Astrocyte (in vitro differentiated cells and primary cell): ENCODE measurements around the gene PAX5.

Experiments used
- CTCF ChIP-seq: IDR thresholded peaks from 2 replicates; pipeline ENCODE4 v1.5.1; 2011; ENCODE audit warnings: low read depth, mild to moderate bottlenecking, inconsistent platforms, low read length, moderate library complexity; ENCODE audit not compliant: insufficient read depth
- EZH2 ChIP-seq: IDR thresholded peaks from 2 replicates; pipeline ENCODE4 v1.6.1; 2012; ENCODE audit warnings: mild to moderate bottlenecking, low read length, inconsistent platforms; ENCODE audit not compliant: insufficient read depth

GRCh38 chr9:36938617-36939016 is 95.5 kb downstream of the PAX5 start:
- no peak for TF ChIP-seq CTCF
- no peak for TF ChIP-seq EZH2
